Stimulated activated CD4-positive, alpha-beta T cell treated with anti-CD3 and anti-CD28 coated beads, Interleukin-12 subunit alpha, Interleukin-12 subunit beta, amount 100 ng/mL, for 48 hours (primary cell): Measurements from ENCODE around the gene HAS3.
"Not testable (repeated sequence)": the region's sequence is repeated elsewhere in the genome, so short reads cannot be mapped to it uniquely, and the experiment has no call there.

Source experiments
- DNase-seq, 3 donors: peaks; one replicate each; pipeline ENCODE4 v3.0.0-alpha.2; 2020; ENCODE audit warnings: low read depth in 2 of 3, low spot score in 1 of 3

The HAS3 gene

GRCh38 chr16:69141014-69141413 is 35.6 kb downstream of the HAS3 start:
- DNase-seq = no peak

DNA sequence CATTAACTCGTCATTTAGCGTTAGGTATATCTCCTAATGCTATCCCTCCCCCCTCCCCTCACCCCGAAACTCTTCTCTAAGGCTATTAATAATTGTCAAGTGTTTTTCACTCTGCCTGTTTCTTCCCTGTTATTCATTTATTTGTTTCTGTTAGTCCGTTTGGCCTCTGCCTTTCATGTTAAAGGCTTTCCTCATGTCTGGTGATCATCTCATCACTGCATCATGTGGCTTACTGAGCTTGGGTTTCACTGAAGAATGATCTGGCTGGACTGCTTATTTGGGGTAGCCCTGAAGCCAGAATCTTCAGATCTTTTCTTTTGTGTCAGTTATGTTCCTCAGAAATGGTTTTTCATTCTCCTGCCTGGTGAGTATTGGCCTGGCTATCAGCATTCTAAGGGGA is 36.5 kb downstream of the HAS3 start:
- DNase-seq = no peak

DNA sequence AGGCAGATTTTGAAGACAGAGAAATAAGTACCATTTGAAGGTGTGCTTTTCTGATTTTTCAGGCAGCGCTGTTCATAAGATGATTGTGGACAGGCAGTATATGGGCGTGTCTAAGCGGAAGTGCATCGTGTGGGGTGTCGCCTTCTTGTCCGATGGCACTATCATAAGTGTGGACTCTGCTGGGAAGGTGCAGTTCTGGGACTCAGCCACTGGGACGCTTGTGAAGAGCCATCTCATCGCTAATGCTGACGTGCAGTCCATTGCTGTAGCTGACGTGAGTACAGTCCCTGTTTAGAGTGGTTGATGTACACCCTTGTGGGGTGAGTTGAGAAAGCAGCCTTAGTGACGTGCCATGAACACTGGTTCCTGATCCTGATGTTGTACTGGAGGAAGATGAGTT is 37.7 kb downstream of the HAS3 start:
- no peak for DNase-seq

GRCh38 chr16:69145658-69146057 is 40.2 kb downstream of the HAS3 start:
- no peak for DNase-seq

DNA sequence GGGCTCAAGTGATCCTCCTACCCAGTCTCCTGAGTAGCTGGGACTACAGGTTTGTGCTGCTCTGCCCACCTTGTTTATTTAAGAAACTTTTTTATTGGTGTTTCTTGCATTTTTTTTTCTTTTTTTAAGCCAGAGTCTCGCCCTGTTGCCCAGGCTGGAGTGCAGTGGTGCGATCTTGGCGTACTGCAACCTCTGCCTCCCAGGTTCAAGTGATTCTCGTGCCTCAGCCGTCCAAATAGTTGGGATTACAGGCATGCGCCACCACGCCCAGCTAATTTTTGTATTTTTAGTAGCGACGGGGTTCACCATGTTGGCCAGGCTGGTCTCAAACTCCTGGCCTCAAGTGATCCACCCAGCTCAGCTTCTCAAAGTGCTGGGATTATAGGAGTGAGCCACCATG is 44.2 kb downstream of the HAS3 start:
- not testable (repeated sequence) for DNase-seq

DNA sequence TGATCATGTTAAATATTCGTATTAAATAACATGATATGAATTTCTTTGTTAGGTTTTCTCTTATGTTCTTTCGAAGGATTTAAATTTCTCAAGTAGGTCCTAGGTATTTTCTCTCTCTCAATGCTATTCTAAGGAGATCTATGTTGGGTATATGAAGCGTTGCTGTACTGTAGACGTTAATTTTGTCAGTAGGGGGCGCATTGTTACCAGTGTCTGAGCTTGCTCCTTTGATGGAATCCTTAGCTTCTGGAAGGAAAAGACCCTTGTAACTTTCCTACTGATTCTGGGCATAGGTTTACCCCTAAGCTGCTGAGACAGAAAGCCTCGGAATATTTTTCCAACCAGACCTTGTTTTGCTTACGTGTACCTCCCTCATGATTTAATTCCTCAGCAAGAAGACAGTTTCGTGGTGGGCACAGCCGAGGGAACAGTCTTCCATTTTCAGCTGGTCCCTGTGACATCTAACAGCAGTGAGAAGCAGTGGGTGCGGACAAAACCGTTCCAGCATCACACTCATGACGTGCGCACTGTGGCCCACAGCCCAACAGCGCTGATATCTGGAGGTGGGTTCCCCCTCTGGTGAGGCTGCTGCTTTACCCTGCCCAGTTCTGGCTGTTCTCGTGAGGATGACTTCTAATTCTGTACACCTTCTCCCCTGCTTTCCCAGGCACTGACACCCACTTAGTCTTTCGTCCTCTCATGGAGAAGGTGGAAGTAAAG is 44.9 kb downstream of the HAS3 start:
- peak in 1 of 3 donors; percentile 63 for DNase-seq

DNA sequence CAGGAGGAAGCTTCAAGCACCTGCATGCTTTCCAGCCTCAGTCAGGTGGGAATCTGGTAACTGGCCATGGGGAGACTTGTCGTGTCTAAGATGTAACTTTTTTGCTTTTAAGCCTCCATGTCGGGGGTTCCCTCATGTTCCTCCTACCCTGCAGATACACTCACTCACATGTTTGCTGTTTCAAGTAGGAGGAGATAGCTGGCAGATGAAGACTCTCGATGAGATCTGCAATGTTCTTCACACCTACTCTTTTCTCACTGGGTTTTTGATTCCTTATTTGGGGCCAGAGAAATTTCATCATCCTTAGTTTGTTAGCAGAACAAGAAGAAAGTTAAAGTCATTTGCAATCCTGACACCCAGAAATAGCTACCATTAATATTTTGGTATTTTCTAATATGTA is 51.7 kb downstream of the HAS3 start:
- no peak for DNase-seq

DNA sequence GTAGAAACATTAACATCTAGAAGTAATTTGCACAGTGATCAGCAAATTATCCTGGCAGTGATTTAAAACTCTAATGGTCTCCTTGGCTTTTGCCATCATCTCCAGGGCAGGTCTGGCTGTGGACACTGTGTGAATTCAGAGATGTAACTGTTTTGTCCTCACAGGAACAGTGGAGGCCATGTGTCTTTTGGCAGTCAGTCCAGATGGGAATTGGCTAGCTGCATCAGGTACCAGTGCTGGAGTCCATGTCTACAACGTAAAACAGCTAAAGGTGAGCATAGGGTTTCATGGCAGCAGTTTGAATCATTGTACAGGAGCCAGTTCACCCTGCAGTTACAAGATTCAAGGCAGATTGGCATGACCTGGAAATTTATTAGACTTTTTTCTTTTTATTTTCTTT is 54.7 kb downstream of the HAS3 start:
- no peak for DNase-seq

- DNase-seq = no peak
Measured at GRCh38 chr16:69165584-69165983, 60.1 kb downstream of the HAS3 start.

GRCh38 chr16:69166221-69166833 is 60.9 kb downstream of the HAS3 start:
- peak; percentile 70 to 82 (median 70) for DNase-seq

DNA sequence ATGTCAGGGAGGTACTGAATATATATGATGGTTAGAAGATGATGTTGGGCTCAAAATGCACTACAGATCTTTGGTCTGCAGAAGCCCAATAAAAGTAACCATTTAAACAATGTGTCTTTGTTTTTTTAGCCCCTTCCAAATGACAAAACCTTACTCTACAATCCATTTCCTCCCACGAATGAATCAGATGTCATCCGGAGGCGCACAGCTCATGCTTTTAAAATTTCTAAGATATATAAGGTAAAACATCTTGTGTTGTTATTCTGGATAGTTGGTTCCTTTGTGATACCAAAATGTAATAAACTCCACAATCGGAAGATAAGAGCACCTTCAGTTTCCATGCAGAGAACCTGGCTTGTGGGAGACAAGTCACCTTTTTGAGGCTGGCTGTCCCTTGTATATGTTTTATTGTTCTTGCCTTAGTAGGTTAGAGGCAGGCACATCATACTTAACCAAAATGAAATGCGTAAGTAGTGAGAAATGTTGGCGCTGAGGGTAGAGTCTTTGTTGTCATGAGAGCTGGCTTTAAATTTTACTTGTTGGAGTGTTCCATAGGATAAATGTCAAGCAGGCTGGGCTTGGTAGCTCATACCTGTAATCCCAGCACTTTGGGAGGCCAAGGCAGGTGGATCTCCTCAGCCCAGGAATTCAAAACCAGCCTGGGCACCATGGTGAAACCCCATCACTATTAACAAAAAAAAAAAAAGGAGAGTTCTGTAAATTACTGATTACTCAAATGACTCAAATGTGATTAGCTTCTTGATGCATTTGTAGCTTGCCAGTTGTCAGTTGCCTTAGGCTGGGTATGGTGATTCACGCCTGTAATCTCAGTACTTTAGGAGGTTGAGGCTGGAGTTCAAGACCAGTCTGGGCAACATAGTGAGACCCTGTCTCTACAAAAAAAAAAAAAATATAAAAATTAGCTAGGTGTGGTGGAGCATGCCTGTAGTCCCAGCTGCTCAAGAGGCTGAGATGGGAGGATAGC is 61.8 kb downstream of the HAS3 start:
- no peak for DNase-seq
